Testis (tissue), 2 donors: ENCODE data around the gene OLFML2A.

Experiments
- POLR2A ChIP-seq: fragments of 450-650 bp; IDR thresholded peaks from one replicate; pipeline ENCODE4 v1.6.1; 2017; ENCODE audit warnings: antibody characterized with exemption, mild to moderate bottlenecking, moderate library complexity
- TF ChIP-seq, protein P1 (sequence below), 3 experiments: fragments of 450-650 bp in 2 of 3; fragments of 200-600 bp in 1 of 3; sonication (generic) in 1 of 3; IDR thresholded peaks; one replicate each; pipeline ENCODE4 v1.5.1; 2016 to 2019; ENCODE audit warnings: antibody characterized with exemption in 3 of 3, mild to moderate bottlenecking in 2 of 3, moderate library complexity in 1 of 3

DNA sequence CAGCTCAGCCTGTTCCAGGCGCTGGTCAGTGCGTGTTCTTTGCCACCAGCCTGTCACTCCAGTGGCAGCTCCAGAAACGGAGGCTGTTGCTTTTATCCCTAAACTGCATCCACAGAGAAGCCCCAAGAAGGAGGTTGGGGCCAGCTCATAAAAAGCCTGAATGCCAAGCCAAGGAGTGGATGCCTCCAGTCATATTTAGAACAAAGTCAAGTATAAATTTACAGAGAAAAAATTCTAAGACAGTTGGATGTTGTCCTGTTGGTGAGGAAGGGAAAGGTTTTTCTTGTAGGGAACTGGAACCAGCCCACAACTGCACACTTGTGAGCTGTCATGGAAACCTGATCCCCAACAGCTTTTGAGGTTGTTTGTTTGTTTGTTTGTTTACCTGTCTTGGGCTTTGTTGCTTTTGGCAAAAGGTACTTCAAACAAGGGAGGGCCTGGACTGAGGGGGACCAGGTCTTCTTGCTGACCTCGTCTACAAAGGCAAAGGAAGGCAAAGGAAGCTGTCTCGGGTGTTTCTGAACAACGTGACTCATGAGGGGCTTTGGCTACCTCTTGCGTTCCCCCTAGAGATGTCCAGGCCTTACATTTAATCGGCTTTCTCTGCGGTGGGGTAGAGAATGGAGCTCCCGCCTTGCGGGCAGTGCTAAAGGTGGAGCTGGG is 36.7 kb downstream of the OLFML2A start:
- TF ChIP-seq, protein P1, sequence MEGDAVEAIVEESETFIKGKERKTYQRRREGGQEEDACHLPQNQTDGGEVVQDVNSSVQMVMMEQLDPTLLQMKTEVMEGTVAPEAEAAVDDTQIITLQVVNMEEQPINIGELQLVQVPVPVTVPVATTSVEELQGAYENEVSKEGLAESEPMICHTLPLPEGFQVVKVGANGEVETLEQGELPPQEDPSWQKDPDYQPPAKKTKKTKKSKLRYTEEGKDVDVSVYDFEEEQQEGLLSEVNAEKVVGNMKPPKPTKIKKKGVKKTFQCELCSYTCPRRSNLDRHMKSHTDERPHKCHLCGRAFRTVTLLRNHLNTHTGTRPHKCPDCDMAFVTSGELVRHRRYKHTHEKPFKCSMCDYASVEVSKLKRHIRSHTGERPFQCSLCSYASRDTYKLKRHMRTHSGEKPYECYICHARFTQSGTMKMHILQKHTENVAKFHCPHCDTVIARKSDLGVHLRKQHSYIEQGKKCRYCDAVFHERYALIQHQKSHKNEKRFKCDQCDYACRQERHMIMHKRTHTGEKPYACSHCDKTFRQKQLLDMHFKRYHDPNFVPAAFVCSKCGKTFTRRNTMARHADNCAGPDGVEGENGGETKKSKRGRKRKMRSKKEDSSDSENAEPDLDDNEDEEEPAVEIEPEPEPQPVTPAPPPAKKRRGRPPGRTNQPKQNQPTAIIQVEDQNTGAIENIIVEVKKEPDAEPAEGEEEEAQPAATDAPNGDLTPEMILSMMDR (IDR thresholded peaks at IDR 0.05): no peak
- no peak for TF ChIP-seq POLR2A
